Smooth muscle cell (in vitro differentiated cells): ENCODE results near the gene DUSP1. TPM values are rescaled to one million over a fixed set of nuclear protein-coding genes. Genes with fewer than 3 reads are reported as not detected.

Experiments used
- DNase-seq: peaks from one replicate; lab custom pipeline; 2025; ENCODE audit not compliant: unreplicated experiment; lab: John Stamatoyannopoulos, UW
- H2AFZ ChIP-seq: fragments of 200-600 bp; sonication (generic); 2 replicates; pipeline ENCODE4 v1.6.0; 2016; ENCODE audit warnings: antibody characterized with exemption, low read depth, mild to moderate bottlenecking
- H3F3A ChIP-seq: fragments of 200-600 bp; sonication (generic); 2 replicates; pipeline ENCODE4 v1.6.0; 2017; ENCODE audit warnings: antibody characterized with exemption, low read depth
- H3K27ac ChIP-seq: fragments of 200-600 bp; sonication (generic); 2 replicates; pipeline ENCODE4 v1.5.1; 2016; ENCODE audit warnings: low read depth, mild to moderate bottlenecking
- H3K27me3 ChIP-seq: fragments of 200-600 bp; sonication (generic); 2 replicates; pipeline ENCODE4 v1.6.1; 2016; ENCODE audit warnings: low read depth, mild to moderate bottlenecking
- H3K36me3 ChIP-seq: fragments of 200-600 bp; sonication (generic); 2 replicates; pipeline ENCODE4 v1.5.1; 2016; ENCODE audit warnings: low read depth
- H3K4me1 ChIP-seq: fragments of 200-600 bp; sonication (generic); 2 replicates; pipeline ENCODE4 v1.5.1; 2016; ENCODE audit warnings: low read depth
- H3K4me2 ChIP-seq: fragments of 200-600 bp; sonication (generic); 2 replicates; pipeline ENCODE4 v1.6.0; 2016; ENCODE audit warnings: mild to moderate bottlenecking
- H3K4me3 ChIP-seq: fragments of 200-600 bp; sonication (generic); 2 replicates; pipeline ENCODE4 v1.5.1; 2016; ENCODE audit warnings: mild to moderate bottlenecking
- H3K79me2 ChIP-seq: fragments of 200-600 bp; sonication (generic); 2 replicates; pipeline ENCODE4 v1.6.0; 2016; ENCODE audit warnings: low read depth, mild to moderate bottlenecking
- H3K9ac ChIP-seq: fragments of 200-600 bp; sonication (generic); 2 replicates; pipeline ENCODE4 v1.6.0; 2016; ENCODE audit warnings: low read depth
- H3K9me3 ChIP-seq: fragments of 200-600 bp; sonication (generic); replicated peaks from 2 replicates; pipeline ENCODE4 v1.5.1; 2016; ENCODE audit warnings: low read depth
- H4K20me1 ChIP-seq: fragments of 200-600 bp; sonication (generic); 2 replicates; pipeline ENCODE4 v1.6.0; 2016; ENCODE audit warnings: low read depth
- CTCF ChIP-seq: fragments of 200-600 bp; sonication (generic); IDR thresholded peaks from 2 replicates; pipeline ENCODE4 v1.5.1; 2017; ENCODE audit warnings: borderline replicate concordance, mild to moderate bottlenecking, antibody characterized with exemption; ENCODE audit not compliant: insufficient read depth, poor library complexity, severe bottlenecking
- WGBS: methylation state at CpG from one replicate; pipeline ENCODE4 v1.1.7; 2016; ENCODE audit warnings: low lambda C conversion rate; 5-methylcytosine and 5-hydroxymethylcytosine counted together
- polyA plus RNA-seq: library from polyadenylated mRNA; unstranded; fragments of >200 nt; fragmentation: Nextera tagmentation; extraction: Ambion mirVana; gene quantifications from 2 replicates; pipeline ENCODE4 v1.2.1, GENCODE V29; 2016
- total RNA-seq: library from RNA; depleted of rRNA; stranded (reverse); fragments of >200 nt; gene quantifications from 2 replicates; pipeline ENCODE4 v1.2.3, GENCODE V29; 2014

DUSP1 gene
- total and polyA plus RNA-seq, 2 experiments from 2014 or later, result 817 to 995 TPM

- no peak overlapping the region for H3K4me2 ChIP-seq
- H3K27ac ChIP-seq, result no peak overlapping the region
- peaks cover 5% of the 10 kb centered on the region for H3F3A ChIP-seq
- TF ChIP-seq CTCF, result no peak
- H4K20me1 ChIP-seq, result no peaks in the 10 kb centered on the region
- 100% methylated on average over 1 of the region's 2 CpGs for WGBS
- H3K4me3 ChIP-seq, result no peak overlapping the region
- H3K9ac ChIP-seq, result no peak overlapping the region
- DNase-seq, result no peak
- H3K9me3 ChIP-seq, result no peaks in the 10 kb centered on the region
- H3K27me3 ChIP-seq, result no peaks in the 10 kb centered on the region
- no peaks in the 10 kb centered on the region for H3K36me3 ChIP-seq
- H2AFZ ChIP-seq, result no peak overlapping the region
- H3K79me2 ChIP-seq, result no peaks in the 10 kb centered on the region
- H3K4me1 ChIP-seq, result no peaks in the 10 kb centered on the region
Measured at GRCh38 chr5:172809774-172810173, 38.8 kb upstream of the DUSP1 start.

- Histone ChIP-seq H3K4me2 (peak overlapping the region; percentile 84), H3K9me3 (no peaks in the 10 kb centered on the region), H3K4me3 (peak overlapping the region; percentile 41), H3K4me1 (no peaks in the 10 kb centered on the region), H2AFZ (peak overlapping the region; percentile 59), H3K27me3 (no peaks in the 10 kb centered on the region), H3K79me2 (no peaks in the 10 kb centered on the region), H3K27ac (peak overlapping the region; percentile 86), H3K9ac (peak overlapping the region; percentile 87), H4K20me1 (no peaks in the 10 kb centered on the region), H3F3A (peaks cover 5% of the 10 kb centered on the region), H3K36me3 (no peaks in the 10 kb centered on the region)
- no peak for TF ChIP-seq CTCF
- WGBS, result 85% methylated on average over 11 of the region's 11 CpGs
- no peak for DNase-seq
Measured at GRCh38 chr5:172807766-172808311, 36.8 kb upstream of the DUSP1 start.

- Histone ChIP-seq H3K4me2 (peak overlapping the region; percentile 84), H3K4me3 (peak overlapping the region; percentile 41), H3K9ac (peak overlapping the region; percentile 87), H3K4me1 (no peaks in the 10 kb centered on the region), H3F3A (peaks cover 5% of the 10 kb centered on the region), H3K27ac (peak overlapping the region; percentile 86), H4K20me1 (no peaks in the 10 kb centered on the region), H3K36me3 (no peaks in the 10 kb centered on the region), H3K9me3 (no peaks in the 10 kb centered on the region), H3K79me2 (no peaks in the 10 kb centered on the region), H3K27me3 (no peaks in the 10 kb centered on the region), H2AFZ (peak overlapping the region; percentile 59)
- DNase-seq, result peak; percentile 56
- TF ChIP-seq CTCF, result no peak
- whole genome bisulfite sequencing, result 63% methylated on average over 20 of the region's 24 CpGs
Measured at GRCh38 chr5:172806897-172807672, 36.1 kb upstream of the DUSP1 start.
